Neural progenitor cell (in vitro differentiated cells): ENCODE data around the gene WFIKKN1. TPM values are rescaled to one million over a fixed set of nuclear protein-coding genes. Genes with fewer than 3 reads are reported as not detected.

ENCODE experiments used
- DNase-seq: peaks from one replicate; pipeline ENCODE4 v3.0.0-alpha.2; 2016; ENCODE audit warnings: low spot score
- H2AFZ ChIP-seq: fragments of 200-600 bp; sonication (generic); replicated peaks from 2 replicates; pipeline ENCODE4 v1.6.1; 2016; ENCODE audit warnings: antibody characterized with exemption
- H3F3A ChIP-seq: fragments of 200-600 bp; sonication (generic); 2 replicates; pipeline ENCODE4 v1.6.1; 2016; ENCODE audit warnings: antibody characterized with exemption, low read depth
- H3K27ac ChIP-seq: fragments of 200-600 bp; sonication (generic); 2 replicates; pipeline ENCODE4 v1.5.1; 2016; ENCODE audit warnings: mild to moderate bottlenecking
- H3K27me3 ChIP-seq: fragments of 200-600 bp; sonication (generic); 2 replicates; pipeline ENCODE4 v1.6.1; 2016; ENCODE audit warnings: mild to moderate bottlenecking, moderate library complexity
- H3K36me3 ChIP-seq: fragments of 200-600 bp; sonication (generic); 2 replicates; pipeline ENCODE4 v1.5.1; 2016
- H3K4me1 ChIP-seq: fragments of 200-600 bp; sonication (generic); 2 replicates; pipeline ENCODE4 v1.6.1; 2016; ENCODE audit warnings: mixed run types
- H3K4me2 ChIP-seq: fragments of 200-600 bp; sonication (generic); 2 replicates; pipeline ENCODE4 v1.6.1; 2016
- H3K4me3 ChIP-seq: fragments of 200-600 bp; sonication (generic); 2 replicates; pipeline ENCODE4 v1.5.1; 2016
- H3K79me2 ChIP-seq: fragments of 200-600 bp; sonication (generic); 2 replicates; pipeline ENCODE4 v1.6.1; 2016; ENCODE audit warnings: low read depth
- H3K9ac ChIP-seq: fragments of 200-600 bp; sonication (generic); 2 replicates; pipeline ENCODE4 v1.6.1; 2016
- H3K9me3 ChIP-seq: fragments of 200-600 bp; sonication (generic); 2 replicates; pipeline ENCODE4 v1.5.1; 2016; ENCODE audit warnings: low read depth
- H4K20me1 ChIP-seq: fragments of 200-600 bp; sonication (generic); 2 replicates; pipeline ENCODE4 v1.6.1; 2016; ENCODE audit warnings: low read depth
- H3K27ac Mint-ChIP-seq: 3 replicates; pipeline ENCODE4 v1.8.0; 2021; ENCODE audit warnings: mixed read lengths
- H3K27me3 Mint-ChIP-seq: 2 replicates; pipeline ENCODE4 v1.8.0; 2022; ENCODE audit warnings: low read depth, mild to moderate bottlenecking, inconsistent platforms, moderate library complexity, mixed read lengths; ENCODE audit not compliant: insufficient read depth
- H3K36me3 Mint-ChIP-seq: 3 replicates; pipeline ENCODE4 v1.8.0; 2021; ENCODE audit warnings: mixed read lengths
- H3K4me1 Mint-ChIP-seq: 3 replicates; pipeline ENCODE4 v1.8.0; 2021; ENCODE audit warnings: mixed read lengths
- H3K4me3 Mint-ChIP-seq: 3 replicates; pipeline ENCODE4 v1.8.0; 2021; ENCODE audit warnings: mild to moderate bottlenecking, moderate library complexity, mixed read lengths
- H3K9me3 Mint-ChIP-seq: 3 replicates; pipeline ENCODE4 v1.8.0; 2020; ENCODE audit warnings: mixed read lengths
- EZH2 ChIP-seq: fragments of 200-600 bp; sonication (generic); IDR thresholded peaks from 2 replicates; pipeline ENCODE4 v1.6.1; 2017; ENCODE audit warnings: antibody characterized with exemption, mild to moderate bottlenecking, moderate library complexity
- EZH2phosphoT487 ChIP-seq: fragments of 200-600 bp; sonication (generic); IDR thresholded peaks from 2 replicates; pipeline ENCODE4 v1.6.1; 2017; ENCODE audit warnings: antibody characterized with exemption
- total RNA-seq: library from RNA; depleted of rRNA; stranded (reverse); fragments of >200 nt; gene quantifications from 2 replicates; pipeline ENCODE4 v1.2.3, GENCODE V29; 2015; ENCODE audit warnings: low replicate concordance
- TF ChIP-seq, protein P1 (sequence below): fragments of 200-600 bp; sonication (generic); IDR thresholded peaks from 2 replicates; pipeline ENCODE4 v1.5.1; 2017; ENCODE audit warnings: antibody characterized with exemption, mild to moderate bottlenecking

Gene WFIKKN1
- total RNA-seq, 1 donor from 2014 or later: 5.9 TPM

DNA sequence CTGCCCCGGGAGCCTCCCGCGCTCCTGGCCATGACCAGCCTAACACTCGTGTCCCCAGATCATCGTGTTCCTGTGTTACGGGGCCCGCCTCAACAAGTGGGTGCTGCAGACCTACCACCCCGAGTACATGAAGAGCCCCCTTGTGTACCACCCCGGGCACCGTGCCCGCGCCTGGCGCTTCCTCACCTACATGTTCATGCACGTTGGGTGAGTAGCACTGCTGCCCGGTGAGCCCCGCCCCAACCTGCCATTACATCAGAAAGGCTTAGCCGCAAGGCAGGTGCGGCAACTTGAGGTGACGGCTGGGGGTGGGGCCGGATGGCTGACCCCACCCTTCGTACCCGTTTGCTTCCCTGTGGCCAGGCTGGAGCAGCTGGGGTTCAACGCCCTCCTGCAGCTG is 46.1 kb downstream of the WFIKKN1 start:
- Histone ChIP-seq H3K9ac (no peak overlapping the region), H3F3A (peaks cover 54% of the 10 kb centered on the region), H3K79me2 (peaks cover 13% of the 10 kb centered on the region), H3K27me3 (peaks cover 17% of the 10 kb centered on the region), H3K36me3 (peaks cover under 1% of the 10 kb centered on the region), H2AFZ (no peak overlapping the region), H3K4me3 (no peak overlapping the region), H3K27ac (no peak overlapping the region), H4K20me1 (peaks cover 33% of the 10 kb centered on the region), H3K4me2 (no peak overlapping the region), H3K9me3 (no peaks in the 10 kb centered on the region), H3K4me1 (peaks cover 15% of the 10 kb centered on the region)
- Mint-ChIP-seq H3K36me3 (no peaks in the 10 kb centered on the region), H3K9me3 (no peaks in the 10 kb centered on the region), H3K27ac (no peak overlapping the region), H3K4me1 (peaks cover 14% of the 10 kb centered on the region), H3K4me3 (no peak overlapping the region), H3K27me3 (peaks cover 5% of the 10 kb centered on the region)
- no peak for TF ChIP-seq EZH2
- TF ChIP-seq EZH2phosphoT487: no peak
- no peak for DNase-seq

DNA sequence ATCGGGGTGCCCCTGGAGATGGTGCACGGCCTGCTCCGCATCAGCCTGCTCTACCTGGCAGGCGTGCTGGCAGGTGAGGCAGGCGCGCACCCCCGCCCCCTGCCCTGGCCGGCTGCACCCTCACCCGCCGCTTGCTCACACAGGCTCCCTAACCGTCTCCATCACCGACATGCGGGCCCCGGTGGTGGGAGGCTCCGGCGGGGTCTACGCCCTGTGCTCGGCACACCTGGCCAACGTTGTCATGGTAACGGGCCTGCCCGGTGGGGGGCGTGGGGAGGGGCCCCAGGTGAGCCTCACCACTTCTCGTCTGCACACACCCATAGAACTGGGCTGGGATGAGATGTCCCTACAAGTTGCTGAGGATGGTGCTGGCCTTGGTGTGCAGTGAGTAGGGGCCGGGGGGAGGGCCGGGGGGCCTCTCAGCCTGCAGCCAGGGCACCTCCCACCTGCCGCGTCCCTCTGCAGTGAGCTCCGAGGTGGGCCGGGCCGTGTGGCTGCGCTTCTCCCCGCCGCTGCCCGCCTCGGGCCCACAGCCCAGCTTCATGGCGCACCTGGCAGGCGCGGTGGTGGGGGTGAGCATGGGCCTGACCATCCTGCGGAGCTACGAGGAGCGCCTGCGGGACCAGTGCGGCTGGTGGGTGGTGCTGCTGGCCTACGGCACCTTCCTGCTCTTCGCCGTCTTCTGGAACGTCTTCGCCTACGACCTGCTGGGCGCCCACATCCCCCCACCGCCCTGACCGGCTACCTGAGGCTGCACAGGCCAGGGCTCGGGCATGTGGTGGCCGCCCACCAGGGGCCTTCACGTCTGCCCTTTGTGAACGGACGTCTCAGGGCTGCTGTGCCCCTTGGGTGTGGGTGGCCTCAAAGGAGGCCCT is 46.8 kb downstream of the WFIKKN1 start:
- Histone ChIP-seq H3K27me3 (peaks cover 17% of the 10 kb centered on the region), H3K4me3 (no peak overlapping the region), H3K9me3 (no peaks in the 10 kb centered on the region), H4K20me1 (peaks cover 39% of the 10 kb centered on the region), H3K27ac (no peak overlapping the region), H3K79me2 (peaks cover 19% of the 10 kb centered on the region), H2AFZ (no peak overlapping the region), H3K4me2 (no peak overlapping the region), H3K36me3 (peaks cover 2% of the 10 kb centered on the region), H3K4me1 (peaks cover 15% of the 10 kb centered on the region), H3K9ac (no peak overlapping the region), H3F3A (peaks cover 60% of the 10 kb centered on the region)
- Mint-ChIP-seq H3K9me3 (no peaks in the 10 kb centered on the region), H3K4me1 (peaks cover 19% of the 10 kb centered on the region), H3K27ac (no peak overlapping the region), H3K36me3 (peaks cover 2% of the 10 kb centered on the region), H3K4me3 (no peak overlapping the region), H3K27me3 (peaks cover 7% of the 10 kb centered on the region)
- no peak for DNase-seq
- TF ChIP-seq, protein P1, sequence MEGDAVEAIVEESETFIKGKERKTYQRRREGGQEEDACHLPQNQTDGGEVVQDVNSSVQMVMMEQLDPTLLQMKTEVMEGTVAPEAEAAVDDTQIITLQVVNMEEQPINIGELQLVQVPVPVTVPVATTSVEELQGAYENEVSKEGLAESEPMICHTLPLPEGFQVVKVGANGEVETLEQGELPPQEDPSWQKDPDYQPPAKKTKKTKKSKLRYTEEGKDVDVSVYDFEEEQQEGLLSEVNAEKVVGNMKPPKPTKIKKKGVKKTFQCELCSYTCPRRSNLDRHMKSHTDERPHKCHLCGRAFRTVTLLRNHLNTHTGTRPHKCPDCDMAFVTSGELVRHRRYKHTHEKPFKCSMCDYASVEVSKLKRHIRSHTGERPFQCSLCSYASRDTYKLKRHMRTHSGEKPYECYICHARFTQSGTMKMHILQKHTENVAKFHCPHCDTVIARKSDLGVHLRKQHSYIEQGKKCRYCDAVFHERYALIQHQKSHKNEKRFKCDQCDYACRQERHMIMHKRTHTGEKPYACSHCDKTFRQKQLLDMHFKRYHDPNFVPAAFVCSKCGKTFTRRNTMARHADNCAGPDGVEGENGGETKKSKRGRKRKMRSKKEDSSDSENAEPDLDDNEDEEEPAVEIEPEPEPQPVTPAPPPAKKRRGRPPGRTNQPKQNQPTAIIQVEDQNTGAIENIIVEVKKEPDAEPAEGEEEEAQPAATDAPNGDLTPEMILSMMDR: no peak
- TF ChIP-seq EZH2 (no peak), EZH2phosphoT487 (no peak)

DNA sequence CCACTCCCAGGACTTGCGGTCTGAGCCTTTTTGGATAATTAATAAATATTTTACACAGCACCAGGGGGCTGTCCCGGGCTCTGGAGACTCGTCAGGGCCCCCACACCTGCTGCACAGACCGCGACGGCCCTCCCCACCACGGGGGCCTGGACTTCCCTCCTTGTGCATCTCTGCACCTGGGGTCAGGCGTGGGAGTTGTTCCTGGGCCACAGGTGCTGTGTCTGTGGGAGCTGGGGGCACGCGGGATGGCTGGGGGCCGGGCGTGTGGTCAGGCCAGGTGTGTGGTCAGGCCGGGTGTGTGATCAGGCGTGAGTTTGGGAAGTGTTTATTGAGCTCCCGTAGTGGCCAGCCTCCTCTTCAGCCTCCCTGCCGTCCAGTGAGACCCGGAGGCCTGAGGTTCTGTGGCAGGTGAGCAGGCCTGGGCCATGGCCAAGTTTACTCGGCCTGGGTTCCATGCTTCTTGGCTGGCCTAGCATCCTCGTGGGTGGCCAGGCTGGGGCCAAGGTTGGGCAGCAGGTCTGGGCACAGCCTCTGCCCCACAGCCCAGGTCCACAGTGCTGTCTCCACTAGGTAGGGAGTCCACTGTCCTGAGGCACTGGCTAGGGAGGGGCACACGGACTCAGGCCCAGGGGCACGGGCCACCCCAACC is 47.5 kb downstream of the WFIKKN1 start:
- no peak overlapping the region for H3K4me3 Mint-ChIP-seq
- TF ChIP-seq, protein P1: no peak
- no peak for TF ChIP-seq EZH2phosphoT487
- TF ChIP-seq EZH2: no peak
- no peak overlapping the region for H3K4me2 ChIP-seq
- no peak overlapping the region for H3K27ac Mint-ChIP-seq
- H3K27ac ChIP-seq: no peak overlapping the region
- H3K36me3 ChIP-seq: peaks cover 2% of the 10 kb centered on the region
- H3K4me1 Mint-ChIP-seq: peaks cover 25% of the 10 kb centered on the region
- peaks cover 67% of the 10 kb centered on the region for H3F3A ChIP-seq
- H3K27me3 ChIP-seq: peaks cover 17% of the 10 kb centered on the region
- H3K9ac ChIP-seq: no peak overlapping the region
- H2AFZ ChIP-seq: no peak overlapping the region
- DNase-seq: no peak
- H3K4me3 ChIP-seq: no peak overlapping the region
- no peaks in the 10 kb centered on the region for H3K9me3 ChIP-seq
- H4K20me1 ChIP-seq: peaks cover 47% of the 10 kb centered on the region
- peaks cover 18% of the 10 kb centered on the region for H3K4me1 ChIP-seq
- peaks cover 10% of the 10 kb centered on the region for H3K27me3 Mint-ChIP-seq
- H3K9me3 Mint-ChIP-seq: no peaks in the 10 kb centered on the region
- peaks cover 3% of the 10 kb centered on the region for H3K36me3 Mint-ChIP-seq
- H3K79me2 ChIP-seq: peaks cover 27% of the 10 kb centered on the region
